Medulla oblongata (tissue), 1 donor: Measurements from ENCODE around the gene CRMP1.

Experiments used
- DNase-seq: peaks from one replicate; pipeline ENCODE4 v3.0.0-alpha.2; 2015; ENCODE audit errors: extremely low spot score

Gene CRMP1

DNA sequence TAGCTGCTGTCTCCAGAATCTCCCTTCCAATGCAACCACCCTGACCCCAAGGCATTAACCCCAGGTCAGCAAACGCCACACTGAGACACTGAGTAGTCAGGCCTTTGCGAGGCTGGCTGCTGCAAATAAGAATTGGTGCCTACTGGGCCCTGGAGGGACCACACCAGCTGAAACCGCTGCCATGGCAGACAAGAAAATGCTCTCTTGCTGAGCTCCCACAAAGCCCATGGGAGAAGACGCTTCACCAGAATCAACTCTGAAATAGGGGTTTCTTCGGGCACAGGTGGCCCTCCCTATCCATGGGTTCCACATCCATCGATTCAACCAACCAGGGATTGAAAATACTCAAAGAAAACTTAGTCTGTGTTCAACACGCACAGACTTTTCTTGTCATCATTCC is 26.7 kb upstream of the CRMP1 start:
- no peak for DNase-seq

DNA sequence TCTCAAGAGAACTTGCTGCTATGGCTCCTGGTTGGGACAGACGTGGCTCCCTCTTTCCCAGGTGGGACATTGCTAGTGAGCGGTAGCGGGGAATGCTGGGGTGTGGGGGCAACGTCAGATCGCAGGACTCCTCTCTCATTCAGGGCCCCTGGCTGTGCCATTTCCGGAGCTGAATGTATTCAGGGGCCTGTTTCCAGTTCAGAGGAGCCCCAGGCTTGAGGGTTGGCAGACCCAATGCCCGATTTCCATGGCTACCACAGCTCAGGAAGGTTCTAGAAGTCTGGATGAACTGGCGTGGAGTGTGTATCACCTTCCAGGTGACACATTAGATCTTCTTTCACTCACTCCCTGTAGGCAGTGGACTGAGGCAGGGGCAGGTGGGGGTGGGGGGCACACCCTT is 26.2 kb upstream of the CRMP1 start:
- no peak for DNase-seq

DNA sequence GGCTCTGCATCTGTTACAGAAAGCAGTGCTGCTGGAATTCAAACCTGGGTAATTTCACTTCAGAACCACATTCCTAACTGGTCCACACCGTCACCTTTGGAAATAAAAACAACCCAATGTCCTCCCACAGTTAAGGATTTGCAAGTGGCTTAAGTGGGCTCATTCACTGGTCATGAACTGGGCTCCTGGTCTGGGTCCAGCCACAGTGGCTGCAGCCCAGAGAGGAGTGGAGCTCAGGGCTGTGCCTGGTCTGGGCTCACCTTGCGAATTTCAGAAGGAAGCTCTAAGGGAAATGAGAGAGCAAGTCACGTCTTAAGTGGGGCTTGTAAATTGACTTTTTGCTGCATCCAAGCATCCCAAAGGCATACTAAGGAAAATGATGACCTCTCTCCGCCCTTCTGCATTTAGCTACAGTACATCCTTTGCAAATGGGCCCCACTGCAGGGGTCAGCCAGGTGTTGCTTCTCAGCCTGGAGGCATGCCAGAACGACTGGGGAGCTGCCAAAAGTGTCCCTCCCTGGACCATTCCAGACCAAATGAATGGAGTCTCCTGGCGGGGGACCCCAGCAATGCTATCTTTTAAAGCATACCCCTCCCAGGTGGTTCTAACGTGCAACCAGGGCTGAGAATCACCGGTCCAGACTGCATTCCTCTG is 25.6 kb upstream of the CRMP1 start:
- no peak for DNase-seq

DNA sequence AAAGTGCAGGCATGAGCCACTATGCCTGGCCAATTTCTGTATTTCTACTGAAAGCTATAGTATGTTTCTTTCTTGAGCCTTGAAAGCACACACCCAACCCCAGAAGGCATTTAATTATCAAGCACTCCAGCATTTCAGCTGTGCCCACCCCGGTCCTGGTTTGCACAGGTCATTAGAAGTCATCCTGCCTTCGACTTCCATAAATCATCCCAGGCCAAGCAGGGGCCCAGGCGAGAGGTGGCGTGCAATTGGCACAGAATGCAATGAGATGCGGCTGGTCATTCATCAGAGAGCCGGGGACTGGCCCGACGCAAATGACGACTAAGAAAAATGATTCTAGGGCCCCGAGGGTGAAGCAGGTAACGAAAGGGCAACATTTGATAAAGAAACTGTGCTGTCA is 24.8 kb upstream of the CRMP1 start:
- no peak for DNase-seq

DNA sequence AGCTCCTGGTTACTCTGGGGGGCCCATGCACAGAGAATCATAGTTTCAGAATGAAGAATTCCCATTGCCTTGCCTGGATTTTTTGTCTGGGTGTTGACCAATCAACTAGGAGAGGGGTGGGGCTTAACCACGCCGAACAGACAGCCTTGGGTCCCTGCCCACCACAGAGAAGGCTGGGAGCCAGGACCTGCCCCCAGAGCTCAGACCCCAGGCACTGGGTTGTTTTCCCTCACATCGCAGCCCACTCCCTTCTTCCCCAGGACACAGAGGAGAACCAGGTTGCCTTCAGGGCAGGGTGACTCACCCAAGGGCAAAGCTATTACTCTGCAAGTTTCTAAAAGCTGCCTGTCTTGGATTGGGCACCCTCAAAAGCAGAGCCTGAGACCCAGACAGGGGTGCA is 23.3 kb upstream of the CRMP1 start:
- no peak for DNase-seq

DNA sequence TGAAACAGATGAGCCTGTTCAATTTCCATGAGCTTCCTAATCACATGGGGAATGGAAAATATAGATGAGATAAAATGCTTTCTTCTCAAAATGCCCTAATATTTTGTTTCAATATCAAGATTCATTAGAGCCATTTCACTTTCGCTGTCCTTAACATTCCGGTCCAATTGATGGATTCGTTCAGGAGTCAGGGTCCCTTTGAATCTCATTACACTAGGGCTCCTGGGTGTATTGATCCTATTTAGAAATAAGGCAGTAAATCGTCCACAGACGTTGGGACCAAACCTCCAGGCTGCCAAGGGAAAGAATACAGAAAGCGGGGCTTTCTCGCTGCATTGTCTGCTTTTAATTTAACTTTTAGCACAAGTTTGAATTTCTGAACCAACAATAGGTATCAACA is 20.6 kb upstream of the CRMP1 start:
- DNase-seq, result no peak

DNA sequence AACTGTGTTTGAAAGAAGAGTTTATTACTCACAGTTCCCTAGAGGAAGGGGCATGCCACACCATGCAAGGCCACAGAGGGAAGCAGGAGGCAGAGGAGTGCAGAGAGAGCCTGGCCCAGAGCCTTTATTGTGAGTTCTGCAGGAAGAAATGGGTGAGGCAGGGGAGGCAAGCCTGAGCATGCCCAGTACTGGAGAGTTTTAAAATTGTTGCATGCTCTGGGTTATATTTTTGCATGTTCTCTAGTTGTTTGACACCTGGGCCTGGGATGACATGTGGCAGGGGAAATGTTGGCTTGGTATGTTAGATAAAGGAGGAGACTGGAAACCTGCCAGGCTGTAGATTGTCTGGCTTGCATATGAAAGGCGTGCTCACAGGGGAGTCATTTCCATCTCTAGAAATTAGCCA is 19.7 kb upstream of the CRMP1 start:
- no peak for DNase-seq

DNA sequence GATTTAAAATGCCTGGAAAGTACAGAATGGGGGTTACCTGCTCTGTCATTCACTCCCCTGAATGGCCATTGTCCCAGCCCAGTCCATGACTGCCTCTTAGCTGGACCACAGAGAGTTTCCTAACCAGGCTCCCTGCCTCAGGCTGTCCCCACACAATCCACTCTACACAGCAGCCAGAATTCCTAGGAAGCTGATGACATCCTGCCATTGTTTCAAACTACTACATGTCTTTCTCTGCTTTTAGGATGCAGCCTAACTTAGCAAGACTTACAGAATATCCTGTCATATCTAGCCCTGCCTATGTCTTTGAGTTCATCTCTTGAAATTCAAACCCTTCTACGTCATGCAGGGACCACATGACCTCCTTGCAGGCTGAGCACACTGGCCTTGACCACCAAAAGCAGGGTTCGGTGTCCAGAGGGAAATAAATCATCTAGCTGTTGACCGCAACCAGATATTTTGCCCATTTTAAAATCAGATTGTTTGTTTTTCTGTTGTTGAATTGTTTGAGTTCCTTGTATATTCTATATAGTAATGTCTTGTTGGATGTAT is 16.1 kb upstream of the CRMP1 start:
- DNase-seq, result no peak

DNA sequence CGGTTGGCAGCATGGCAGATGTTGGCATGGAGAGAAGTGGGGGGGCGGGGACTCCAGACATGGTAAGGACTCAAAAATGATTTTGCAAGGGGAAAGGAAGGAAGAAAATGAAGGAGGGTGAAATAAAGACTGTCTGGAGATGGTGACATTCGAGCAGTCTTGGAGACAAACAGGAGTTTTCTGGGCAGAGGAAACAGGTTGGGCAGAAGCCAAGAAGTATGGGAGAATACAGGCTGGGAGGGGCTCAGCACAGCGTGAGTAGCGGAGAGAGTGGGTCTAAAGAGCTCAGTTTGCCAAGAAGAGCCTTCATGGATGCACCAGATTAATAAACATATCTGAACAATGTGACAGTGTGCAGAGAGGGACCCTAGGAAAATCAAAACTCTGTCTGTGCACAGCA is 13.3 kb upstream of the CRMP1 start:
- no peak for DNase-seq

DNA sequence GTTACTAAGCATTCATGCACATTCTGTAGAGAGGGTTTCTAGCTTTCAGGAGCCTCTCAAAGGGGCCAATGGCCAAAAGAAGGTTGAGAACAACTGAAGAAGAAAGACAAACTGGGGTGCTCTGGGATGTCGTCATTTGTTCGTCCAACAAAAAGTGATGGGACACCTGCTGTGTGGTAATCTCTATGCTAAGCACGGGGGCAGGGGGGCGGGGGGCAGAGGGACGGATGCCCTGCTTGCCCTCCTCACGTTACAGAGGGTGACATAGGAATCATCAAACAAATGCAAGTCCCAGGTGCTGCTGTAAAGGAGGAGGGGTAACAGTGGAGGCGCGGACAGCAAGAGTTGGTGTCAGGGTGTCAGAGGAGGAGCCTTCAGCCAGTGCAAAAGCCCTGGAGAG is 12.8 kb upstream of the CRMP1 start:
- DNase-seq, result no peak

DNA sequence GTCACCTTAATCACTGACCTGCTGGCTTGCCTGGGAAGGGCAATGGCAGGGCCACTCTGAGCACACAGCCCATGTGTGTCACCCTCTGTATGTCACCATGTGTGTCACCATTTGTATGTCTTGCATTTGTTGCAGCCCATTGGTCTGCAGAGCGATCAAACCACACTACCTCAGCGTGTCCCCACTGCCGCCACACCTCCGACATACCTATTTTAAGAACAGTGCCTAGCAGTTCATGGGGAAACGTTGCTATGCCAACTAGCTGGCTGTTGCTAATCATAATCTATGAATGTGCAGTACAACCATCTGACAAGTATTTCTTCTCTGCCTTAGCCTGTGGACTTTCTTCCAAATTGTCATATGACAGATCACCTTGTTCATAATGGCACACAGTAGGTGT is 8.0 kb upstream of the CRMP1 start:
- DNase-seq, result no peak

DNA sequence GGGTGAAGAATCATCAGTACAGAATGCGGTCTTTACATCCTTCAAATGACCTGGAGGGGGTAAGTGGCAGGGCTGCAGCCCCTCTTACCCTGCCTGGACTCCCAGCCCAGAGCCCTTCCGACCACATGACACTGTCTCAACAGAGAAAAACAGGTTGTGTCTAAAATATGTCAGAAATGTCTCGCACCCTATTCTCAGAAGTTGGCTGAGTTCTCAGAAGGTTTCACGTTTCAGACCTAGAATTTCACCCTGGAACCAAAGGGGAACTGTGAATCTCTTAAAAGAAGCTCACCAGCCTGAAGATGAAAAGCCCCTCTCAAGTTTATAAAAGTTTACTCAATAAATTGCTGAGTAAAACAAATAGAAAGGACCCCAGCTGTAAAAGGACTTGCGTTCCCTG is 7.0 kb upstream of the CRMP1 start:
- DNase-seq, result no peak

DNA sequence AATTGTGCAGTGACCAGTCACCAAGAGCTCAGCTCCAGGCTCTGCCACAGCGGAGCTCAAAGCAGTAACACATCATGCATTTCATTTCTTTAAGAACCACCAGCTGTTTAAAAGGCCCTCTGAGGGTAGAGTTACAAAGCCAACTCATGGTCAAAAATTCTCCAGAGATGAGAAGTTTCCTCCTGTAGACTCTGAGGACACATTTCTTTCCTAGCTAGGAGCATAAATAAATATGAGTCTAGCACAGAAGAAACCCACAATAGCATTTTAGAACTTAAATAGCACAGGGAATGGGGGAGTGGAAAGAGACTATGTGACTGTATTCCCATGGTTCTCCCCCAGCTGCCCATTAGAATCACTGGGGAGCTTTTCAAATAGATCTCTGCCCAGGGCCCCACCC is 6.5 kb upstream of the CRMP1 start:
- DNase-seq, result no peak

DNA sequence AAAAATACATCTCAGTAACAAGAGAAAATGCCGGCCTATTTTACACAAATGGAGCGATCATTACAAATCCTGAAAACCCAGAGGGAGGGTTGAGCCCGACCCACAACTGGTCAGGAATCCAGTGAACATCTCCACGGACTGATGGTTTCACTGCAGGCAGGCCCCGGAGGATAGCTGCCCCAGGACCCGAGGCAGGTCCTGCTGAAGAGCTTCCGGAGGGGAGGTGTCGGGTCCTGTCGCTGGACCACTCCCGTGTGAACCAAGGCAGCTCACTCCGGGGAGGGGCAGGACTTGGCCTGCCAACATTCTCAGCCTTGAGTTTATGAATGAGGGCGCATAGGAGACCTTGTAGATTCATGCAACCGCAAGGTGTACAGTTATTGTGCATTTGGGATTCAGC is 4.8 kb upstream of the CRMP1 start:
- no peak for DNase-seq

DNA sequence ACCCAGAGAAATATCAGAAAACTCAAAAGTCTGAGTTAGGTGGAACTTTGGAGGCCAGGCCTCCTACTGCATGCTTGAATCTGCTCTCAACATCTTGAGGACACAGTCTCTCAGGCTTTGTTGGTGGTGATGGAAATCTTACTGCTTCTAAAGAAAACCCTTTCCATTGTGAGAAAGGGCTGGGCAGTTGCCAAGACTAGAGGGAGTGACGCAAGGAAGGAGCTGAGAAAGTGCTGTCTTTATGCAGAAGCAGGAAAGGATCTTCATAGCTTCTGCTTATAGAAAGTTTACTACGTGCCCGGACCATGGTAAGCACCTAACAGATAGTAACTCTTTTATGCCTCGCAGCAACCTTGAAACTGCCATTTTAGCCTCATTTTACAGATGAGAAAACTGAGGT is 2.4 kb upstream of the CRMP1 start:
- no peak for DNase-seq

DNA sequence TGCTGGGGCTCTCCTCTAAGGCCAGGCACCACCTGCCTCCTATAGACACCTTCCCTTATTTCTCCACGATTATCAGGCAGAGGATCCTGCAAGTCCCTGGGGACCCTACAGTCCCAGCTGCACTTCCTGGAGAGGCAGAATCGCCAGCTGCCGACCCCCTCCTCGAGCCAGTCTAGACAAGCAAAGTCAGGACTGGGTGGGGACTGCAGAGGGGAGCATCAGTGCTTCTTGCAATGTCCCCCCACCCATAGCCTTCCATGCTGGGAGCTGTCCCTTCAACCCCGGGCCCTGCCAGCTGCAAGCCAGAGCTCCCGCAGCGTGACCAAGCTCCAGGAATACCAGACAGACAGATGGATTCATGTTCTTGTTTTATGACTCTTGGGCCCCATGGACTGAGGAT is 1.4 kb upstream of the CRMP1 start:
- DNase-seq, result no peak

DNA sequence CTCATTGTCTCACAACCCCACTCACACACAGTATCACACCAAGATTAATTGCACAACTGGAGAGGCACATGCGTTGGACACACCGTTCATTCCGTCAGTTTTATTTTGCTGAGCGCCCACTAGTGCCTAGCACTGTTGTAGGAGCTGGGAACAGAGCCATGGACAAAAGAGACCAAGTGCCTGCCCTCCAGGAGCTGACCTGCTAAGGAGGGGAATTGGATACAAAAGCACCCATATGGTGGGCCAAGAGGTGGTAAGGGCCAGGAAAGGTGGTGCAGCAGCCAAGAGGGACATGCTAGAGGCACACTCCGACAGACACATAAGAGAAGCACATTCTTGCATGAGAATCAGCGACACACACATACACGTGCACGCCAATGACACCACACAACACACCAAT is 705 bp upstream of the CRMP1 start:
- DNase-seq, result no peak

DNA sequence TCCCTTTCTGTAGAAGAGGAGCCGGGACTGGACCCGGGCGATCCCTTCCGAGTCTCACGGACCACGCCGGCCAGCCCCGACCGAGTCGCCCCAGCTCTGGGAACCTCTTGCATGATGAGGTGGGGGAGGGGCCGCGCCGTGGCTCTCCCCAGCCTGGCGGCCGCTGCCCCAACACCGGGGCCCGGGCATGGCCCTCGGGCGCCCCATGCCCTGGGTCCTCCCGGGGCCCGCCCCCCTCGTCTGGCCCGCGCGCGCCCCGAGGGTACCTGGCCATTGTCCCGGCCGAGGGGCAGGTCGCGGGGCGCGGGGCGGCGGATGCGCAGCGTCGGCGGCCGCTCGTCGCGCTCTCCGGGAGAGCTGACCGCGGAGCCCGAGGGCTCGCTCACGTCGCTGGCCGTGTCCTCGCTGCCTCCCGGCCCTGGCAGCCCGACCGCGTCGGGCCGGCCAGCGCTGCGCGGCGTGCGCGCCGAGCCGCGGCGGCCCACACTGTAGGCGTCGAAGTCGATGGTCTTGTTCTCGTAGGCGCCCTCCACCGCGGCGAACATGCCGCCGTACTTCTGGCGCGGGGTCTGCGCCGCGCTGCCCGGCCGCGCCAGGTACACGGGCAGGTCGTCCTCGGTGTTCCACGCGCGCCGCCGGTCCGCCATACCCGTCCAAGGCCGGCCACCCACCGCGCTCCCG is 423 bp downstream of the CRMP1 start:
- DNase-seq, result no peak

DNA sequence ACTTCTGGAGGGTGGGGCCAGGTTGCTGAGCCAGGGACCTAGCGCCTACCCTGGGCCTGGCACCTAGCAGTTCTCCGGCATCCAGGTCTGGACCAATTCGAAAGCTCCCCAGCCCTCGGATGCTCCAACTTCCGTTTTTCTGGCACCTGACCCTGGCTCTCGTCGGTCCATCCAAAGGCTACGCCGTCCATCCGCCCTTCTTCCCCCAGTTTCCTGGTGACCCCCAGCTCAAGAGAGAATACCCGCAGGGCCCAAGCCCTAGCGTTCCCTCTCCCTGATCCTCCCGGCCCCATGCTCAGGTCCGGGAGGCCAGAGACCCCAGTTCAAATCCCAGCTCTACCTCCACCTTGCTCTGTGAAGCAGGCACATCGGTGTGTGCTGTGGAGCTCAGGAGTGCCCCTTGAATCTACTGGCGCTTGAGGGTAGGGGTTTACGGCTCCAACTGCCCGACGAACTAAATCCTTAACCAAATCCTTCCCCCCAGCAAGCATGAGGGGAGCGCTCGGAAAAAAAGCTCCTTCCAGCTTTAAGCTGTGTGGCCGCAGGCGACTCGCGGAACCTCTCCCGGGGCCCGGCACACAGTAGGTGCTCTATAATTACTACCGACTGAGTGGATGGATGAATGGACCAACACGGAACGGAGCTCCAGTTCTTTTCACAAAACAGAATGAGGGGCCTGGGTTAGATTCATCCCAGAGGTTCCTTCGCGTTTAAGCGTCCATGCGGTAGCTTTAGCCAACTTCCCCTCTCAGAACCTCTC is 1.1 kb downstream of the CRMP1 start:
- DNase-seq, result no peak

DNA sequence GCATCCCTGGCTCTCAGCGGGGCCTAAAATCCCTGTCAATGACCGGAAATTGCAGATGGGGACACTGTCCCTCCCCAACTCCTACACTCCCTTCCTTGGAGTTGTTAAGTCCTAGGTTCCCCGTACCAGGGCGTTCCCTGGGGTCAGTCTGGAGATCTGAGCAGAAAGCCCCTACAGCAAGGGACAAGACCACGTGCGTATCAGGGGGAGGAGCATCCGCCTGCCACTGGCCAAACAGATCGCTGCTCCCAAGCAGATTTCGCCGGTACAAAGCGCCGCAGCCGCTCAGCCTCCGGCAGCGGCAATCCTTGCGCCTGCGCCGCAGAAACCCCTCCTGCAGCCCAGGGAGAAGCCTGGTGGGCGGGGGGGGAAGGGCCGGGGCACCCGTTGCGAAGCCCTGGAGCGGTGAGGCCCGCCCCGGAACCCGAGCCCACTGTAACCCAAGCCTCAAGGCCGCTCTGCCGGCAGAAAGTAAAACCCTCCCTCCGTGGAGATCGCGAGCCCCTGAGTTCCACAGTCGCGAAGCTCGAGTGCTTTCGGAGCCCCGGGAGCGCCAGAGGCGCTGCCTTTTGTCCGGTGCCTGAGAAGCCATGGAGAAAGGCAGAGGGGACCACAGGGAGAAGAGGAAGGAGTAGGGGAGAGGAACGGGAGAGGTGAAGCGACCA is 2.7 kb downstream of the CRMP1 start:
- peak; percentile 62 for DNase-seq

DNA sequence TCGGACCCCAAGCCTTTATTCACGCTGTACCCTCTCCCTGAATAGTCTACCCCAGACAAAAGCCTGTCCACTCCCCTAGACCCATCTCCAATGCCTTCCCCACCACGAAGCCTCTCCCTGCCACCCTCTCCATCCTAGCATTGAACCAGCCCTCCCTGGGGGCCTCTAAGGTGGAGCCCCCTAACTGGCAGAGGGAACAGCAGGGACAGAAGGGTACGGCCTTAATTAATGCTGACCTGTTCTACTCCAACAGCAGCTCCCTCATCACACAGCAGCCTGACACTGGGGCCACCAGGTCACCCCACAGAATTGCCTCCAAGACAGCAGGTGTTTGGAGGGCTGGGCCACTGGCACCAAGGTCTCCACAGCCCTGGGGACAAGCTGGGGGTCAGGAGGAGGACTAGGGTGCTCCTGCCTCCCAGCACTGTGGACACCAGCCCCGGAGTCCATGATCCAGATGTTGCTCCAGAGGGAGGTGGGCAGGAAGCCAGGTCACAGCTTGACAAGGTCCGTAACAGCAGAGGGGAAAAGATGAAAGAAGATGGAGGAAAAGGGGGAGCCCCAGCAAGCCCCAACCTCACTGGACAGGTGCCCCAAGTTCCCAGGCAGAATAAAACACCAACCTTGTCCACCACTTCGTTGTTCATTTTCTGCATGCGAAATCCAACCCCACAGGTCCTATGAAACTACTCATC is 3.7 kb downstream of the CRMP1 start:
- DNase-seq, result no peak
